ENCODE measurements around the gene TNFSF13.
"Not testable (repeated sequence)": the region's sequence is repeated elsewhere in the genome, so short reads cannot be mapped to it uniquely, and the experiment has no call there.

The TNFSF13 gene

GRCh38 chr17:7591596-7591995 lies 33.0 kb downstream of the TNFSF13 start:
- DNase-seq (ENCODE audit: low read depth), result no peak

GRCh38 chr17:7592422-7593021 lies 34.0 kb downstream of the TNFSF13 start:
- DNase-seq (ENCODE audit: low read depth), result no peak

- DNase-seq (ENCODE audit: low read depth), result no peak
Measured at GRCh38 chr17:7593296-7593695, 34.7 kb downstream of the TNFSF13 start.

- not testable (repeated sequence) for DNase-seq (ENCODE audit: low read depth)
Measured at GRCh38 chr17:7597561-7597960, 39.0 kb downstream of the TNFSF13 start.

GRCh38 chr17:7606280-7606679 lies 47.7 kb downstream of the TNFSF13 start:
- no peak for DNase-seq (ENCODE audit: low read depth)

GRCh38 chr17:7610641-7611040 lies 52.1 kb downstream of the TNFSF13 start:
- DNase-seq (ENCODE audit: low read depth), result no peak
